ENCODE results near the gene PLSCR3. TPM values are rescaled to one million over a fixed set of nuclear protein-coding genes. Genes with fewer than 3 reads are reported as not detected.

PLSCR3 gene
- total RNA-seq, 4 donors from 2014 or later: 18.3 to 21.6 (median 19.9) TPM

DNA sequence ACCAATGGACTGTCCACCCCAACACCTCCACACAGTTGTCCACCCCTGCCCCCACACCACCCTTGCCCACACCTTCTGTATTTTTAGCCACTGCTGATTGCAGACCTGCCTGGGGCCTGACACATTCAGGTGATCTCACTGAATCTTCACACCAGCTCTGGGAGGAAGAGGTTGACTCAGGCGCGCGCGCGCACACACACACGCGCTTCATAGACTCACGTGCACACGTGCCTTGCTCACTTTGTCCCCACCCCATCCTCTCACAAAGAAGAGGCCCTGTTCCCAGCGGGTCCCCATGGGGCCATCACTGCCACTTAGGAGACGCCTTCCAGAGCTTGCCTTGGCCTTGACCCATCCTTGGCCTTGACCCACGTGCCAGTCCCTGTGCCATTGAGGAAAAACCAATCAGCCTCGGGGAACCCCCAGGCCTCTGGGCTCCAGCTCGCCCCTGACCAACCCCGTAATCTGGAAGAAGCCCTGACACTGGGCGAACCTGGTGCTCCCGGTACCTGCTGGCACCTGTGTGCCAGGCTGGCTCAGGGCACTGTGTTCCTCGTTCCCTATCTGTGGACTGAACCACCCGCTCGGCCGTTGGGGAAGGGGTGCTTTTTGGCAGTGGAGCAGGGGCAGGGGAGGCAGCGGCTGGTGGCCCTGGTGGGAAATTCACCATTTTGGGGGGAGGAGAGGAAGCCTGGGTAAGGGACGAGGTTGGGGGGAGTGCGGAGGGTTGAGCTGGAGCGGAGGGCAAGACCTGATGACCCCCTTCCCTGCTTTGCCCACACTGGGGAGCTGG is 16.5 kb upstream of the PLSCR3 start:
- Histone ChIP-seq H3K4me1 (no peaks in the 10 kb centered on the region), H3K9me3 (no peaks in the 10 kb centered on the region), H3K4me3 (replicated peaks in 1 of 3) (no peak overlapping the region), H3K27me3 (no peaks in the 10 kb centered on the region), H3K36me3 (no peaks in the 10 kb centered on the region), H3K27ac (no peak overlapping the region)
- TF ChIP-seq, protein P1, sequence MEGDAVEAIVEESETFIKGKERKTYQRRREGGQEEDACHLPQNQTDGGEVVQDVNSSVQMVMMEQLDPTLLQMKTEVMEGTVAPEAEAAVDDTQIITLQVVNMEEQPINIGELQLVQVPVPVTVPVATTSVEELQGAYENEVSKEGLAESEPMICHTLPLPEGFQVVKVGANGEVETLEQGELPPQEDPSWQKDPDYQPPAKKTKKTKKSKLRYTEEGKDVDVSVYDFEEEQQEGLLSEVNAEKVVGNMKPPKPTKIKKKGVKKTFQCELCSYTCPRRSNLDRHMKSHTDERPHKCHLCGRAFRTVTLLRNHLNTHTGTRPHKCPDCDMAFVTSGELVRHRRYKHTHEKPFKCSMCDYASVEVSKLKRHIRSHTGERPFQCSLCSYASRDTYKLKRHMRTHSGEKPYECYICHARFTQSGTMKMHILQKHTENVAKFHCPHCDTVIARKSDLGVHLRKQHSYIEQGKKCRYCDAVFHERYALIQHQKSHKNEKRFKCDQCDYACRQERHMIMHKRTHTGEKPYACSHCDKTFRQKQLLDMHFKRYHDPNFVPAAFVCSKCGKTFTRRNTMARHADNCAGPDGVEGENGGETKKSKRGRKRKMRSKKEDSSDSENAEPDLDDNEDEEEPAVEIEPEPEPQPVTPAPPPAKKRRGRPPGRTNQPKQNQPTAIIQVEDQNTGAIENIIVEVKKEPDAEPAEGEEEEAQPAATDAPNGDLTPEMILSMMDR (IDR thresholded peaks at IDR 0.05): no peak
- TF ChIP-seq POLR2A (IDR thresholded peaks at IDR 0.05): no peak
- 85 to 91% methylated on average over 24 to 25 of the region's 25 CpGs for WGBS, 2 donors
- DNase-seq: no peak
- intact Hi-C loops (cut with DNase I): no loop called here

DNA sequence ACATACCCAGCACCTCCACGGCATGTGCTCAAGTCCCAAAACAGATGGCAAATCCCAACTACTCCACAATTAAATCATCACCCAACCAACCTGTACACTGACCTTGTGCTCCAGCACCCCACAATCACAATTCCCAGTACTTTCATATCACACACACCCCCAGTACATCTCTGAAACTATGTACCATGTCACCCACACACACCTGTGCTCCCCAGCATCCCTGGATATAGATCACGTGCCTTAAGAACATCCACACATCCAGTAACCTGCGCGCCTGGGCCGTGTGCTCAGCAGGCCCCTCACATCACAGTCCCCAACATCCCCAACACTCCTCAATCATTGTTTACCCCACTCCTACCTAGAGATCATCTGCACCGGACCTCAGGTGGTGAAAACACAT is 15.4 kb upstream of the PLSCR3 start:
- H3K4me3 ChIP-seq (replicated peaks in 1 of 3): no peak overlapping the region
- H3K27me3 ChIP-seq: no peaks in the 10 kb centered on the region
- intact Hi-C loops (cut with DNase I): no loop called here
- no peak overlapping the region for H3K27ac ChIP-seq
- no peaks in the 10 kb centered on the region for H3K36me3 ChIP-seq
- WGBS, 2 donors: 94% methylated on average over 6 of the region's 6 CpGs
- DNase-seq: no peak
- TF ChIP-seq POLR2A (IDR thresholded peaks at IDR 0.05): no peak
- TF ChIP-seq, protein P1 (IDR thresholded peaks at IDR 0.05): no peak
- no peaks in the 10 kb centered on the region for H3K9me3 ChIP-seq
- H3K4me1 ChIP-seq: peaks cover 0 to 7% of the 10 kb centered on the region in 2 donors

DNA sequence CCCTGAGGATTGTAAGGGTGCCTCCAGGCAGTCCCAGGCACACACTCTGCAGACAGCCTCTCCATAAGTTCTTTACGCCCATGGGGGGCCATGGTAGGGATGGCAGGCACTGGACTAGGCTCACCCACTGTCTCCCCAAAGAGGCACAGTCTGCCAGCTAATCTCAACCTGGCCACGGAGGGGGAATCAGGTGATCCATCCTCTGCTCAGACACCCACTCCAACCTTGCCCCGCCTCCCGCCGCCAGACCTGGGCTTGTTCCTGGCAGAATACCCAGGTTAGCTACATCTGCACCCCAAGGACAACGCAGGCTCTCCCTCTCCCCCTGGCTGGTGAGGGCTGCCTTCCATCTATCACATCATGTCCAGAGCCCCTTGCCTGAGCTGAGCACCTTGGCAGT is 14.5 kb upstream of the PLSCR3 start:
- Histone ChIP-seq H3K4me3 (replicated peaks in 1 of 3) (no peak overlapping the region), H3K27me3 (no peaks in the 10 kb centered on the region), H3K9me3 (no peaks in the 10 kb centered on the region), H3K36me3 (no peaks in the 10 kb centered on the region), H3K4me1 (peaks cover 0 to 7% of the 10 kb centered on the region in 2 donors), H3K27ac (no peak overlapping the region)
- intact Hi-C loops (cut with DNase I): no loop called here
- 82 to 88% methylated on average over 5 of the region's 6 CpGs for WGBS, 2 donors
- no peak for DNase-seq
- no peak for TF ChIP-seq POLR2A (IDR thresholded peaks at IDR 0.05)
- TF ChIP-seq, protein P1 (IDR thresholded peaks at IDR 0.05): no peak

DNA sequence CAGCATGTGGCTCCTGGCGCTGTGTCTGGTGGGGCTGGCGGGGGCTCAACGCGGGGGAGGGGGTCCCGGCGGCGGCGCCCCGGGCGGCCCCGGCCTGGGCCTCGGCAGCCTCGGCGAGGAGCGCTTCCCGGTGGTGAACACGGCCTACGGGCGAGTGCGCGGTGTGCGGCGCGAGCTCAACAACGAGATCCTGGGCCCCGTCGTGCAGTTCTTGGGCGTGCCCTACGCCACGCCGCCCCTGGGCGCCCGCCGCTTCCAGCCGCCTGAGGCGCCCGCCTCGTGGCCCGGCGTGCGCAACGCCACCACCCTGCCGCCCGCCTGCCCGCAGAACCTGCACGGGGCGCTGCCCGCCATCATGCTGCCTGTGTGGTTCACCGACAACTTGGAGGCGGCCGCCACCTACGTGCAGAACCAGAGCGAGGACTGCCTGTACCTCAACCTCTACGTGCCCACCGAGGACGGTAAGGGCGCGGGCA is 14.0 kb upstream of the PLSCR3 start:
- no peaks in the 10 kb centered on the region for H3K9me3 ChIP-seq
- H3K4me3 ChIP-seq (replicated peaks in 1 of 3): no peak overlapping the region
- no peaks in the 10 kb centered on the region for H3K27me3 ChIP-seq
- no peaks in the 10 kb centered on the region for H3K36me3 ChIP-seq
- intact Hi-C loops (cut with DNase I): no loop called here
- no peak for DNase-seq
- 61 to 79% methylated on average over 31 to 33 of the region's 58 CpGs for WGBS, 2 donors
- TF ChIP-seq POLR2A (IDR thresholded peaks at IDR 0.05): no peak
- TF ChIP-seq, protein P1 (IDR thresholded peaks at IDR 0.05): no peak
- H3K4me1 ChIP-seq: peaks cover under 1 to 8% of the 10 kb centered on the region in 2 donors
- H3K27ac ChIP-seq: no peak overlapping the region

DNA sequence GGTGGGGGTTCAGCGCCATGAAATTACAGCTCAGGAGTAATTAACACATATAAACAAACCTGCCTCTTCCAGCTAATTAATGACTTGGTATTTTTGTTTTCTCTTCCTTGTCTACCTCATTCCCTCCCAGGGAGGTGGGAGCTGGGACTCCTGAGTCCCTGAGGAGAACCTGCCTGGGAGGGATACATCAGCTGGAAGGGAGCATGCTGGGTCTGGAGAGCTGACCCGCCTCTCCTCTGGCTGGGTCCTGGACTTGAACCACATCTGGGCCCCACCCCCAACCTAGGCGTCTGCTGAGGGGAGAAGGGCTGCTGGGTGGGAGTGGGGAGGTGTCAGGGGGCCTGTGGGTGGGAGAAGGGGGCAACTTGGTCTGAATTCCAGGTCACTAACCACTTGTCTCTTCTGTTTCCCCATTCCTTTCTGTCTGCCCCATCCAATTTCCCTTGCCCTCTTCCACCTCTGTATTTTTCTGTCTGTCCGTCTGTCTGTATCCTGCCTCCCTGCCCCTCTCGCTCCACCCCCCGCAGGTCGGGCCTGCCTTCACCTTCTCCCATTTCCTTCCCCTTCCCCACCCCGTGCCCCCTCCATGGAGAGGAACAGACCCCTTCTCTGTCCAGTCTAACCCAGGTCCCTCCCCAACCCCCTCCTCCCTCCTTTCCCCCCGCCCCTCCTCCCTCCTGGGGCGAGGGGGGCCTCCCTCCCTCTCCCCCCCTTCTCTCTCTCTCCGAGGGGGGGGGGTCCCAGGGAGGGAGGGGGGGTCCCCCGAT is 13.3 kb upstream of the PLSCR3 start, which contains the start of gene NLGN2:
Gene NLGN2 (plus strand): TSS at position 361 of the 767 bp plus-strand sequence. CDS start 411 bp downstream, outside the sequence.
- WGBS, 2 donors: 56% methylated on average over 9 to 11 of the region's 12 CpGs
- intact Hi-C loops (cut with DNase I): no loop called here

More for the DNA sequence above, 13.3 kb upstream of the PLSCR3 start, which contains the start of gene NLGN2:
- no peaks in the 10 kb centered on the region for H3K9me3 ChIP-seq
- no peak for TF ChIP-seq POLR2A (IDR thresholded peaks at IDR 0.05)
- TF ChIP-seq, protein P1 (IDR thresholded peaks at IDR 0.05): no peak
- H3K4me3 ChIP-seq (replicated peaks in 1 of 3): no peak within 1 kb of the TSS
- H3K27me3 ChIP-seq: no peaks in the 10 kb centered on the region
- peaks cover 7 to 15% of the 10 kb centered on the region in 2 donors for H3K4me1 ChIP-seq
- H3K27ac ChIP-seq: no peak within 1 kb of the TSS
- no peaks in the 10 kb centered on the region for H3K36me3 ChIP-seq
- no peak for DNase-seq

All from thyroid gland (tissue), 4 donors.